ENCODE measurements around the gene SF3A2. TPM values are rescaled to one million over a fixed set of nuclear protein-coding genes. Genes with fewer than 3 reads are reported as not detected.
A peak's percentile ranks its signal among the peaks of the same experiment; 100 is the strongest.

The SF3A2 gene
- total RNA-seq, 2 experiments from 2014 or later = 124 to 206 TPM

DNA sequence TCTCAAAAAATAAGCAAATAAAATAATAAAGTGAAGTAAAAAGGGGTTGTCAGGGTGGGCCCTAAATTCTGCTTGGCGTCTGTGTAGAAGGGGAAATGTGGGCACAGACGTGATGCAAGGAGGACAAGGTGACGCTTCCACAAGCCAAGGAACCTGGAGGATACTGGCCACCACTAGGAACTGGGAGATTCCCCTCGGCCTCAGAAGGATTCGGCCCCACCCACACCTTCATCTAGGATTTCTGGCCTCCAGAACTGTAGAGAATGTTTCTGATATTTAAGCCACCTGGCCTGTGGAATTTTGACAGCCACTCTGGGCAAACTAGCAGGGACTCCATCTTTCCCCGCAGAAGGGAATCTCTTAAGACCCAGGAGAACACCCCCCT, 1.6 kb upstream of the SF3A2 start:
- Histone ChIP-seq H3K27ac (ENCODE audit: low read depth, low read length, poor library complexity, severe bottlenecking) (peak overlapping the region; percentile 75), H3K36me3 (ENCODE audit: insufficient read depth, low read length) (peaks cover 81% of the 10 kb centered on the region), H4K20me1 (ENCODE audit: insufficient read depth, low read length) (peaks cover 31% of the 10 kb centered on the region), H3K9me3 (ENCODE audit: low read length) (no peaks in the 10 kb centered on the region), H3K9me2 (ENCODE audit: insufficient read depth, low read length) (no peaks in the 10 kb centered on the region), H3K79me2 (ENCODE audit: insufficient read depth, low read depth, low read length) (peaks cover 57% of the 10 kb centered on the region), H3K4me1 (ENCODE audit: insufficient read depth, low read length, poor library complexity, severe bottlenecking) (peaks cover 56% of the 10 kb centered on the region), H3K4me3 (ENCODE audit: low read depth, low read length, poor library complexity, severe bottlenecking) (peak overlapping the region; percentile 96), H3K4me2 (ENCODE audit: low read length) (peak overlapping the region; percentile 91), H2AFZ (ENCODE audit: low read length) (no peak overlapping the region)
- DNase-seq (ENCODE audit: low spot score) = no peak
- ChIA-PET POLR2A (no interaction called here), CTCF (ENCODE audit: unreplicated experiment) (interaction anchor here (0.6 to 0.7 kb wide), 2 partner anchors 79 to 222 kb away, joined by 3 read pairs; partner anchors contain the start of gene LMNB2)
- no TSS peak for BruUV-seq (replicated peaks)
- intact Hi-C loops (cut with micrococcal nuclease; ENCODE audit: unreplicated experiment) = loop anchor here (5.0 kb wide), 1 partner anchor 377 kb away; no protein-coding TSS in a partner anchor
- TF ChIP-seq, protein P1, sequence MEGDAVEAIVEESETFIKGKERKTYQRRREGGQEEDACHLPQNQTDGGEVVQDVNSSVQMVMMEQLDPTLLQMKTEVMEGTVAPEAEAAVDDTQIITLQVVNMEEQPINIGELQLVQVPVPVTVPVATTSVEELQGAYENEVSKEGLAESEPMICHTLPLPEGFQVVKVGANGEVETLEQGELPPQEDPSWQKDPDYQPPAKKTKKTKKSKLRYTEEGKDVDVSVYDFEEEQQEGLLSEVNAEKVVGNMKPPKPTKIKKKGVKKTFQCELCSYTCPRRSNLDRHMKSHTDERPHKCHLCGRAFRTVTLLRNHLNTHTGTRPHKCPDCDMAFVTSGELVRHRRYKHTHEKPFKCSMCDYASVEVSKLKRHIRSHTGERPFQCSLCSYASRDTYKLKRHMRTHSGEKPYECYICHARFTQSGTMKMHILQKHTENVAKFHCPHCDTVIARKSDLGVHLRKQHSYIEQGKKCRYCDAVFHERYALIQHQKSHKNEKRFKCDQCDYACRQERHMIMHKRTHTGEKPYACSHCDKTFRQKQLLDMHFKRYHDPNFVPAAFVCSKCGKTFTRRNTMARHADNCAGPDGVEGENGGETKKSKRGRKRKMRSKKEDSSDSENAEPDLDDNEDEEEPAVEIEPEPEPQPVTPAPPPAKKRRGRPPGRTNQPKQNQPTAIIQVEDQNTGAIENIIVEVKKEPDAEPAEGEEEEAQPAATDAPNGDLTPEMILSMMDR (conservative IDR thresholded peaks at IDR 0.05; ENCODE audit: low read length) = no peak

DNA sequence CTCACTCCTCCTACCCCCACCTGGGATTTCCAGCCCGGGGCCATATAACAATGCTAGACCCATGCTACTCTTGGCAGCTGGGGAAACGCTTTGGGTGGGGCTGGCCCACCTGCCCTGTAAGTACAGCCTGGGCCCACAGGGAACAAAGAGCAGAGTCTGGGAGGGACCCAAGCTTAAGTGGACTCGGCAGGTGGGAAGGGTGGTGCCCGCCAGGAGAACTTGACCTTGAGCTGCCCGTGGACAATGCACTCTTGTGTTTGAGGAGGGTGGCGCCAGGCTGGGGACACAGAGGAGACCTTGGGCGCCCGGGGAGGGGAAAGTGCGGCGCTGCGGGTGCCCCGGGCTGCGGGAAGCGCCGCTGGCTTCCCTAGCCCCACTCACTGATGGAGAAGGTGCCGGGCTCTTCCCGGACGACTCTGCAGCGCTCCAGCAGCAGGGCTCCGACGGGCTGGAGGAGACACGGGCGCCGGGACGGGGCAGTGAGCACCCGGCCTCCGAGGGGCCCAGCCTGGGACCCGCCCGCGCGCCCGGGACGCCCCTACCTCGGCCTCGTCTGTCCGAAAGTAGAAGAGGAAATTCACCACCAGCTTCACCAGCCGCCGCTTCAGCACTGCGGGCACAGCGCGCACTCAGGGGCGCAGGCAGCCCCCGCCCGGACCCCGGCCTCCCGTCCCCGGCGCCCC, 1.1 kb upstream of the SF3A2 start:
- Histone ChIP-seq H2AFZ (ENCODE audit: low read length) (no peak overlapping the region; the same call in 1 of the 2 replicates), H3K36me3 (ENCODE audit: insufficient read depth, low read length) (peaks cover 81% of the 10 kb centered on the region), H3K9me3 (ENCODE audit: low read length) (no peaks in the 10 kb centered on the region), H3K27ac (ENCODE audit: low read depth, low read length, poor library complexity, severe bottlenecking) (peak overlapping the region; percentile 75), H3K9me2 (ENCODE audit: insufficient read depth, low read length) (no peaks in the 10 kb centered on the region), H3K4me3 (ENCODE audit: low read depth, low read length, poor library complexity, severe bottlenecking) (peak overlapping the region; percentile 96), H4K20me1 (ENCODE audit: insufficient read depth, low read length) (peaks cover 37% of the 10 kb centered on the region), H3K4me2 (ENCODE audit: low read length) (peak overlapping the region; percentile 91), H3K4me1 (ENCODE audit: insufficient read depth, low read length, poor library complexity, severe bottlenecking) (peaks cover 62% of the 10 kb centered on the region), H3K79me2 (ENCODE audit: insufficient read depth, low read depth, low read length) (peaks cover 62% of the 10 kb centered on the region)
- peak; percentile 45 for DNase-seq (ENCODE audit: low spot score)
- intact Hi-C loops (cut with micrococcal nuclease; ENCODE audit: unreplicated experiment) = loop anchor here (1.0 to 5.0 kb wide), 5 partner anchors 38 to 377 kb away; partner anchors contain the start of gene AP3D1
- BruUV-seq (replicated peaks) = no TSS peak
- TF ChIP-seq EZH2phosphoT487 (IDR thresholded peaks at IDR 0.05; ENCODE audit: borderline replicate concordance, low read depth, low read length) = no peak
- TF ChIP-seq, protein P1 (conservative IDR thresholded peaks at IDR 0.05; ENCODE audit: low read length) = no peak
- ChIA-PET CTCF (ENCODE audit: unreplicated experiment) (interaction anchor here (0.6 to 0.7 kb wide), 2 partner anchors 79 to 221 kb away, joined by 3 read pairs; partner anchors contain the start of gene LMNB2), POLR2A (no interaction called here)

- H3K4me1 ChIP-seq (ENCODE audit: insufficient read depth, low read length, poor library complexity, severe bottlenecking) = peaks cover 66% of the 10 kb centered on the region
- peaks cover 41% of the 10 kb centered on the region for H4K20me1 ChIP-seq (ENCODE audit: insufficient read depth, low read length)
Observed at GRCh38 chr19:2236064-2236313, 635 bp upstream of the SF3A2 start.

More at GRCh38 chr19:2236064-2236313, 635 bp upstream of the SF3A2 start:
- H3K79me2 ChIP-seq (ENCODE audit: insufficient read depth, low read depth, low read length) = peaks cover 67% of the 10 kb centered on the region
- peak overlapping the region; percentile 96 for H3K4me3 ChIP-seq (ENCODE audit: low read depth, low read length, poor library complexity, severe bottlenecking)
- peak overlapping the region; percentile 75 for H3K27ac ChIP-seq (ENCODE audit: low read depth, low read length, poor library complexity, severe bottlenecking)
- no peaks in the 10 kb centered on the region for H3K9me2 ChIP-seq (ENCODE audit: insufficient read depth, low read length)
- BruUV-seq (replicated peaks) = no TSS peak
- peak overlapping the region; percentile 91 for H3K4me2 ChIP-seq (ENCODE audit: low read length)
- no peak for DNase-seq (ENCODE audit: low spot score)
- no peak overlapping the region; the same call in 1 of the 2 replicates for H2AFZ ChIP-seq (ENCODE audit: low read length)
- peaks cover 81% of the 10 kb centered on the region for H3K36me3 ChIP-seq (ENCODE audit: insufficient read depth, low read length)
- ChIA-PET POLR2A (no interaction called here), CTCF (ENCODE audit: unreplicated experiment) (interaction anchor here (0.6 kb wide), 1 partner anchor 252 kb away, joined by 3 read pairs; no protein-coding TSS in a partner anchor)
- TF ChIP-seq, protein P1 (conservative IDR thresholded peaks at IDR 0.05; ENCODE audit: low read length) = no peak
- no peak for TF ChIP-seq EZH2phosphoT487 (IDR thresholded peaks at IDR 0.05; ENCODE audit: borderline replicate concordance, low read depth, low read length)
- H3K9me3 ChIP-seq (ENCODE audit: low read length) = no peaks in the 10 kb centered on the region
- intact Hi-C loops (cut with micrococcal nuclease; ENCODE audit: unreplicated experiment) = loop anchor here (1.0 to 5.0 kb wide), 5 partner anchors 37 to 376 kb away; partner anchors contain the start of gene AP3D1

Data from OCI-LY7 (cell line).